Upper lobe of right lung (tissue), 1 donor: Measurements from ENCODE around the gene MSTO1. TPM values are rescaled to one million over a fixed set of nuclear protein-coding genes. Genes with fewer than 3 reads are reported as not detected.
"Not testable (repeated sequence)": the region's sequence is repeated elsewhere in the genome, so short reads cannot be mapped to it uniquely, and the experiment has no call there.

Source experiments
- ATAC-seq: fragments of 200-7000 bp; cut with Tn5 transposase; one replicate; pipeline ENCODE4 v1.9.1; 2020; ENCODE audit warnings: mild to moderate bottlenecking, moderate library complexity
- DNase-seq: peaks from one replicate; pipeline ENCODE4 v3.0.0-alpha.2; 2020
- H3K27ac ChIP-seq: fragments of 200-600 bp; one replicate; pipeline ENCODE4 v1.8.0; 2022
- H3K27me3 ChIP-seq: fragments of 200-600 bp; one replicate; pipeline ENCODE4 v1.8.0; 2022; ENCODE audit warnings: mild to moderate bottlenecking
- H3K36me3 ChIP-seq: fragments of 200-600 bp; one replicate; pipeline ENCODE4 v1.8.0; 2022
- H3K4me1 ChIP-seq: fragments of 200-600 bp; one replicate; pipeline ENCODE4 v1.8.0; 2022
- H3K4me3 ChIP-seq: fragments of 200-600 bp; one replicate; pipeline ENCODE4 v1.8.0; 2022; ENCODE audit warnings: mild to moderate bottlenecking
- H3K9me3 ChIP-seq: fragments of 200-600 bp; one replicate; pipeline ENCODE4 v1.8.0; 2022
- intact Hi-C: fragments of 100-400 bp; cut with DNase I; formaldehyde crosslinking; loops from one replicate; pipeline ENCODE4 v1.11.0; 2022
- long read RNA-seq: library from polyadenylated mRNA; unstranded; transcript quantifications from one replicate; pipeline ENCODE4 v2.0.0, GENCODE V29; 2021
- total RNA-seq: library from RNA; stranded (reverse); fragmentation: NEBNext Ultra II Directional; extraction: Animal tissue kit (Norgen Biotek cat#: 25700); gene quantifications from one replicate; pipeline ENCODE4 v1.2.1, GENCODE V29; 2021
- TF ChIP-seq, protein P1 (sequence below): fragments of 200-600 bp; IDR thresholded peaks from one replicate; pipeline ENCODE4 v1.8.0; 2022; ENCODE audit warnings: antibody characterized with exemption
- donor health status: DM: no; HTN: yes; CAD: no; lungs with severe emphysema.

Gene MSTO1
- 25.4 TPM for total RNA-seq
- long read RNA-seq, transcript MSTO1-201 (14 exons, 2,431 nt): major isoform, 8 of 17 reads
- long read RNA-seq, partial matches to known transcripts: 2 of 17 reads
- long read RNA-seq, other reads (novel, unspliced or antisense): 7 of 17 reads

DNA sequence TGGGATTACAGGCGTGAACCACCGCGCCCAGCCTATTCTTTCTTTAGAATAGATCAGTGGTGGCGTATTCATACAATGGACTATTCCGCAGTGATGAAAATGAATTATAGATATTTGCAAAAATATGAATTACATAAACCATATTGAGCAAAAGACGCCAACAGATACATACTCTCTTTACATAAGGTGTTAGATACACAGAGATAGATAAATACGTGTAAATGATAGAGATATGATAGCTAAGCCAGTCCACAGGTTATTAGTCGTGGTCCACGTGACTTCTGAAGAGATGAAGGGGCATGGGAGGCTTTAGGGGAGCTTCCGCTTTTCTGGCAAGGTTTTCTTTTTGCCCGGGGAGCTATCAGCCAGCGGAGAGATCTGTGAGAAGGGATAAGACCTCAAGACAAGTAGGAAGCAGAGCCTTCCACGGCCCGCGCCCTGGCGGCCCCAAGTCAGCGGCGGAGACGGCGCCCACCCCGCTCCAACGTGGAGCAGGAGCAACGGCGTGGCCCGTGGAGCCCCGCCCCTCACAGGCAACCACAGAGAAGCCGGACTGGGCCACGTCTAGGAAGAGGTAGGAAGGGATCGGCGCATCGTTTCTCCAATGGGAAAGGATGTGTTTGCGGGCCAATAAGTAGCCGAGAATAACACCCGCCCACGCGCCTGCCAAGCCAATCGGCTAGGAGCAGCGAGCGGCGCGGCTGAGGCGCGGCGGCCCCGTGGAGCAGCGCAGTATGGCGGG, at the start of gene MSTO1:
MSTO1 (plus strand) TSS at position 704 of the 742 bp plus-strand sequence; CDS start at position 735, 31 bp downstream.
- intact Hi-C loops: no loop called here
- H3K4me1 ChIP-seq: no peaks in the 10 kb centered on the region
- no peaks in the 10 kb centered on the region for H3K27me3 ChIP-seq
- ATAC-seq (peak; percentile 99), DNase-seq (peak; percentile 98)
- TF ChIP-seq, protein P1, sequence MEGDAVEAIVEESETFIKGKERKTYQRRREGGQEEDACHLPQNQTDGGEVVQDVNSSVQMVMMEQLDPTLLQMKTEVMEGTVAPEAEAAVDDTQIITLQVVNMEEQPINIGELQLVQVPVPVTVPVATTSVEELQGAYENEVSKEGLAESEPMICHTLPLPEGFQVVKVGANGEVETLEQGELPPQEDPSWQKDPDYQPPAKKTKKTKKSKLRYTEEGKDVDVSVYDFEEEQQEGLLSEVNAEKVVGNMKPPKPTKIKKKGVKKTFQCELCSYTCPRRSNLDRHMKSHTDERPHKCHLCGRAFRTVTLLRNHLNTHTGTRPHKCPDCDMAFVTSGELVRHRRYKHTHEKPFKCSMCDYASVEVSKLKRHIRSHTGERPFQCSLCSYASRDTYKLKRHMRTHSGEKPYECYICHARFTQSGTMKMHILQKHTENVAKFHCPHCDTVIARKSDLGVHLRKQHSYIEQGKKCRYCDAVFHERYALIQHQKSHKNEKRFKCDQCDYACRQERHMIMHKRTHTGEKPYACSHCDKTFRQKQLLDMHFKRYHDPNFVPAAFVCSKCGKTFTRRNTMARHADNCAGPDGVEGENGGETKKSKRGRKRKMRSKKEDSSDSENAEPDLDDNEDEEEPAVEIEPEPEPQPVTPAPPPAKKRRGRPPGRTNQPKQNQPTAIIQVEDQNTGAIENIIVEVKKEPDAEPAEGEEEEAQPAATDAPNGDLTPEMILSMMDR: no peak
- H3K9me3 ChIP-seq: no peaks in the 10 kb centered on the region
- peak within 1 kb of the TSS; percentile 74 for H3K27ac ChIP-seq
- H3K4me3 ChIP-seq: peak within 1 kb of the TSS; percentile 70
- H3K36me3 ChIP-seq: peaks cover 12% of the 10 kb centered on the region

DNA sequence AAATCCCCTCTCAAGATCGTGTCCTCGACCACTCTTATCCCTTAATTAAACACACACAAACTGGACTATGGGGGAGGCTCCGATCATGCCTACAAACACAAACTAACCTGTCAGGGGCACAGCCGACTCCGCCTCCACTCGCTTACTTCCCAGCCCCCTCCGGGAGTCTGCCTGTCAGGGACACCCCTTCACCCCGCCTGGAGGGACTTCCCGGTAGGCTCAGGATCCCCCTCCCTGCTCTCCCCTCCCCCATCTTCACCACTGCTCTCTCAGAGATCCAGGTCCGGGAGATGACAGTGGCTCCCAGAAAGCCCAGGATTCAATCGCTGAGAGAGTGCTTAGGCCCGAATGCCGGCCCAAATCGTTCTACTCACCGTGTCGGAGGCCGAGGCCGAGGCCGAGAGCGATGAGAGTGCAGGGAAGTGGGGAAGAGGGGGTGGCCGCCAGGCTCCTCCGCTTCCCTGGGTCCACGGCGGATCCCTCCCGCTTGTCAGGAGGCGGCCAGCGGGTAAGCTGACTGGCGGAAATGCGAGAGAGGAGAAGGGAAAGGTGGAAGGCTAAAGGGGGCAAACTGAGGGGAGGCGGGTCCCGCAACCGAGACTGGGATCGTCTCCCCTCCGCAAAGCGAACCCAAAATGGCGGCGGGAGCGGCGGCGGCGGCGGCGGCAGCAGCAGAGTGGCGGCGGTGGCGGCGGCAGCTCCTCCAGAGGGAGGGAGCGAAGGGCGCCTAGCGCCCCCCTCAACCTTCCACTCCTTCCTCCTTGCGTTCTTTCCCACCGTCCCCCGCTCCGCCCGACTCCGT, 48.0 kb upstream of the MSTO1 start:
- ATAC-seq (peak; percentile 53), DNase-seq (peak; percentile 80)
- H3K9me3 ChIP-seq, intact Hi-C loops, H3K36me3 ChIP-seq, H3K27me3 ChIP-seq: not testable (repeated sequence)
- Histone ChIP-seq H3K4me1 (peaks cover 37% of the 10 kb centered on the region), H3K27ac (peak overlapping the region; percentile 98), H3K4me3 (peak overlapping the region; percentile 86)

DNA sequence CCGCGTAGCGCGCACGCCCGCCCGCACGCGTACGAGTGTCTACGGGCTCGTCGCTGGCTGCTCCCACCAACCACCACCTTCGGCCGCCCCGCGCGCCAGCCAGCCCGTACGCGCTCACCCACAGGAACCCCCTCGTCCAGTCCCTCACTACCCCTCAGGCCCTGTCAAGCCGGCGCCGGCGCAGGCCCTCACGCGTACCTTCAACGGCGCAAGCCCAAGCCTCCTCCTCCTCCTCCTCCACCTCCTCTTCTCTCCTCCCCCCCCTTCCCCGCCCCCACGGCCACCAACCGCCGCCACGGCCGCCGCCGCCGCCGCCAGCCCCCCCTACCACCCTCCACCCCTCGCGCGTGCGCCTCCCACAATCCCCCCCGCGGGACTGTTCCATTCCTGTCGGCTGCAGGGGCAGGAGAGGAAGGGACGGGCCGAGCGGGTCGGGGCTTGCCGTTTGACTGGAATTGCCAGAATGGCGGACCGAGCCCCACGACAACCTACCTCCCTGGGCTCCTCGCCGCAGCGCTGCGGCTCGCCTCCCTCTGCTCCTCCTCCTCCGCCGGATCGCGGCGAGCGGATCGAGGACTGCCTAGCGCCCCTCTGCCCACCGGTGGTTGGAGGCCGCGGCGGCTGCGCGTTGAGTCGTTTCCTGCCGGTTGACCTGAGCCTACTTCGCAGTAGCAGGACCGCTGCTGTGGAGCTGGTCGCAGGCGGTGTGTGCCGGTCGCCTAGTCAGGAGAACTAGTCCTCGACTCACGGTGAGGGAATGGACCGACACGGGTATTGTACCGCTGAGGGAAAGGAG, 47.2 kb upstream of the MSTO1 start, which contains the start of gene ASH1L:
ASH1L (minus strand) TSS at position 223 of the 796 bp plus-strand sequence. CDS start 41,284 bp downstream, outside the sequence.
- no peaks in the 10 kb centered on the region for H3K27me3 ChIP-seq
- TF ChIP-seq, protein P1: peak; percentile 8
- H3K9me3 ChIP-seq: no peaks in the 10 kb centered on the region
- H3K4me3 ChIP-seq: peak within 1 kb of the TSS; percentile 86
- peaks cover 37% of the 10 kb centered on the region for H3K4me1 ChIP-seq
- DNase-seq (peak; percentile 98), ATAC-seq (peak; percentile 96)
- intact Hi-C loops: no loop called here
- H3K27ac ChIP-seq: peak within 1 kb of the TSS; percentile 98
- no peaks in the 10 kb centered on the region for H3K36me3 ChIP-seq

DNA sequence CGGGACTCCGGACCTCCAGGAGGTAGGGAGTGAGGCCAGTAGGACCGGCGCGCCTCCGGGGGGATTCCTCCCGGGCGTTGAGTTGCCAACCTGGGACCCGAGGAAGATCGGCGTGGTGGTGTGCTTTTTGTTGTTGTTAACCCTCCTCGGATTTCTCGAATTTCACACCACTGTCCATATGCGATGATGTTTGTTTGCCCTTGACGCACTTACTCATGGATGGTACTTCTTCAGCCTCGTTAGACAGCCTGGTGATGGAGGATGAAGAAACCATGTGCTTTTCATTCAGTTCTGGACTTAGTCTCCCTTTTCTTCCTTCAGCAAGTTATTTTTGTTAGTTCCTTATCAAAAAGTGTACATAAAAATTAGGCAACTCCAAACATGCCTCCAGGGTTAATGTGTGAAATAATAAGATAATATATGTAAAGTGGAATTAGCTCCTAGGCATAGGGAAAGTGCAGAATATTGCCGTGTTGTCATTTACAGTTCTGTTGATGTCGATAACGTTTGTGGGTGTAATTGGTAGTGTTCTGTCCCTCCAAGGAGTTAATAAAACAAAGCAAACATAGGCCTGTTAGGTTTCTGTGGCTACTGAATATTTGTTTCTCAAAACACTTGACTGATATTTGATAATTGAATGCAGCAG, 46.5 kb upstream of the MSTO1 start:
- ATAC-seq, H3K27me3 ChIP-seq, H3K9me3 ChIP-seq, H3K36me3 ChIP-seq, intact Hi-C loops, DNase-seq: not testable (repeated sequence)
- Histone ChIP-seq H3K4me1 (peaks cover 31% of the 10 kb centered on the region), H3K27ac (peak overlapping the region; percentile 98), H3K4me3 (peak overlapping the region; percentile 86)

DNA sequence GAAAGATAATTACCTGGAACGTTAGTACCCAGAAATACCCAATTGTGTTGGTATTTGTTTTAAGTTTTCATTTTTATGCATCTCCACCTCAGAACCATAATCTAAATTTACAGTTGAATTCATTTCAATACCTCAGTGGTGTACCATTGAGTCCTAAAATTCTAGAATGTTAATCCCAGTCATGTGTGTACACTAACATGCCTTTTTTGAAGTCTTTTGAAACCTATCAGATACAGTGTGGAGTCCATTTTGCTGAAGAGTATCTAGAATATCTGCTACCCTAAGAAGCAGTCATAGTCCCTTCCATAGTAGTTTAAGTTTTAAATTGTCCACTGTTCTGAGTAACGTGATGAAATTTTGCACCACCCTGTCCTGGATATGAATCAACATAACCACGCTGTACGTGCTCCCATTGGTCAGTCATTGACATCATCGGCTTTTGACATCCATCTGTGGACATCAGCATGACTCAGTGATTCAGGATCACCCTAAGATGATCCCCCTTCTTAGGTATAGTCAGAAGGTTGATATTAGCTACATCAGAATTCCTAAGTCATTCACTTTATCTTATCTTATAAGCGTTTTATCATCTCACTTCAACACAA, 39.9 kb upstream of the MSTO1 start:
- no peaks in the 10 kb centered on the region for H3K9me3 ChIP-seq
- H3K27me3 ChIP-seq: no peaks in the 10 kb centered on the region
- no peak for ATAC-seq
- H3K36me3 ChIP-seq: no peaks in the 10 kb centered on the region
- no peak overlapping the region for H3K27ac ChIP-seq
- DNase-seq: no peak
- H3K4me1 ChIP-seq: peaks cover under 1% of the 10 kb centered on the region
- intact Hi-C loops: no loop called here
- no peak overlapping the region for H3K4me3 ChIP-seq
- TF ChIP-seq, protein P1: no peak
